ENCODE measurements around the gene SLC15A5. TPM values are rescaled to one million over a fixed set of nuclear protein-coding genes. Genes with fewer than 3 reads are reported as not detected.

Gene SLC15A5
- total RNA-seq (2022; extraction: Qiagen RNA extraction): not detected in 5 replicates

GRCh38 chr12:16277585-16277984 is at the start of gene SLC15A5:
Gene SLC15A5, minus strand, starts transcription at chr12:16277685. Its CDS starts 0 bp downstream, at chr12:16277685.

Other genes starting within 250 kb of the SLC15A5 start
- gene MGST1, start 70.0 kb upstream of the SLC15A5 start, total RNA-seq (2022; extraction: Qiagen RNA extraction): 708 to 789 TPM (median 749 TPM) in 5 replicates